ENCODE results near the gene RNASE8. TPM values are rescaled to one million over a fixed set of nuclear protein-coding genes. Genes with fewer than 3 reads are reported as not detected.

RNASE8 gene
- total RNA-seq, 1 donor from 2014 or later: not detected

Small RNA genes within 50 kb of the gene (microRNA-seq; reads per million reads assigned to microRNA genes)
- gene MIR6717 (ENCODE audit: borderline number of aligned reads): not detected

Other genes with a start within 250 kb of the RNASE8 start
- gene RNASE3, start 166.4 kb upstream of the RNASE8 start, total RNA-seq: not detected
- 2.9 TPM for gene RNASE2, start 102.3 kb upstream of the RNASE8 start, total RNA-seq
- gene METTL17, start 67.8 kb upstream of the RNASE8 start, total RNA-seq: 44.4 TPM
- not detected for gene SLC39A2, start 58.5 kb upstream of the RNASE8 start, total RNA-seq
- gene NDRG2, start 32.8 kb upstream of the RNASE8 start, total RNA-seq: 315 TPM
- 1.2 TPM for gene TPPP2, start 27.6 kb upstream of the RNASE8 start, total RNA-seq
- gene RNASE13, start 23.0 kb upstream of the RNASE8 start, total RNA-seq: not detected
- not detected for gene RNASE7, start 15.5 kb upstream of the RNASE8 start, total RNA-seq
- 23.1 TPM for gene ARHGEF40, start 12.5 kb downstream of the RNASE8 start, total RNA-seq
- 57.0 TPM for gene ZNF219, start 40.8 kb downstream of the RNASE8 start, total RNA-seq
- 0.20 TPM for gene TMEM253, start 43.2 kb downstream of the RNASE8 start, total RNA-seq
- not detected for gene OR5AU1, start 98.2 kb downstream of the RNASE8 start, total RNA-seq
- gene HNRNPC, start 211.6 kb downstream of the RNASE8 start, total RNA-seq: 267 TPM
- 0.52 TPM for gene RPGRIP1, start 222.3 kb downstream of the RNASE8 start, total RNA-seq

All from left ventricle myocardium superior (tissue), 1 donor.